ENCODE measurements around the gene MRGPRD. TPM values are rescaled to one million over a fixed set of nuclear protein-coding genes. Genes with fewer than 3 reads are reported as not detected.

Gene MRGPRD
- total and polyA plus RNA-seq, 9 donors: not detected

DNA sequence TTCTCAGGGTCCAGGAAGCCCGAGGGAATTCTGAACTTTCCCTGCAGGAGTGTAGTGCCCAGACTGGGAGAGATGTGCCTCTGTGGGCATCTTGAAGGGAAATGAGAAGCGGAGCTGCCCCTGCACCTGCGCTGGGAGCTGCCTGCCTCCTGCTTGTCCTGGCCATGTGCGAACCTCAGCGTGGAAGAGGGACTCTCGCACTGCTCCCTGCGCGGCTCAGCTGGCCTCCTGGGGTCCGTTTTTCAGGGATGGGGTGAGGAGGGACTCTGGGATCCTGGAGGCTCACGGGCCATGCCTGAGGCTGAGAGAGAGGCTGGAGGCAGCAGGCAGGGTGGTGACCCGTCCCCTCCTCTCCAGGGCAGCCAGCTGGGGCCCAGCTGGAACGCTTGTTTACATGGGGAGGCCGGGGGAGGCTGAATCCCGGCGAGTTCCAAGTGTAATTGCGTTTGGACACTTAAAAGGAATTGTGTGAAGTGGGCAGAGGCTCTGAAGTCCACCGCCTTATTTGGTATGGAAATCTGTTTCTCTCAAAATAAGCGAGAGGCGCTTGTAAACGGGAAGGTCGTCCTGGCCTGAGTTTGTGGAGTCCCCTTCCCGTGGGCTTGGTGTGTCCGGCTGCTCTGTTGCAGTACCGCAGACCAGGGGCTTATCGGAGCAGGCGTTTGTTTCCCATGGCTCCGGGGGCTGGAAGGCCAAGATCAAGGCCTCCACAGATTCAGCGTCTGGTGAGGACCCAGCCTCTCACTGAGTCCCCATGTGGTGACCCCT, 33.5 kb upstream of the MRGPRD start:
- Histone ChIP-seq H3K36me3 (no peaks in the 10 kb centered on the region), H3K27me3 (no peaks in the 10 kb centered on the region), H3K27ac (peak overlapping the region; percentile 86 to 90), H3K4me3 (peak overlapping the region; percentile 67), H3K9me3 (no peaks in the 10 kb centered on the region), H3K4me1 (ENCODE audit: insufficient read depth) (peaks cover 25% of the 10 kb centered on the region)
- TF ChIP-seq EP300 (IDR thresholded peaks at IDR 0.05) (no peak), POLR2A (IDR thresholded peaks at IDR 0.05) (no peak)
- TF ChIP-seq, protein P1, sequence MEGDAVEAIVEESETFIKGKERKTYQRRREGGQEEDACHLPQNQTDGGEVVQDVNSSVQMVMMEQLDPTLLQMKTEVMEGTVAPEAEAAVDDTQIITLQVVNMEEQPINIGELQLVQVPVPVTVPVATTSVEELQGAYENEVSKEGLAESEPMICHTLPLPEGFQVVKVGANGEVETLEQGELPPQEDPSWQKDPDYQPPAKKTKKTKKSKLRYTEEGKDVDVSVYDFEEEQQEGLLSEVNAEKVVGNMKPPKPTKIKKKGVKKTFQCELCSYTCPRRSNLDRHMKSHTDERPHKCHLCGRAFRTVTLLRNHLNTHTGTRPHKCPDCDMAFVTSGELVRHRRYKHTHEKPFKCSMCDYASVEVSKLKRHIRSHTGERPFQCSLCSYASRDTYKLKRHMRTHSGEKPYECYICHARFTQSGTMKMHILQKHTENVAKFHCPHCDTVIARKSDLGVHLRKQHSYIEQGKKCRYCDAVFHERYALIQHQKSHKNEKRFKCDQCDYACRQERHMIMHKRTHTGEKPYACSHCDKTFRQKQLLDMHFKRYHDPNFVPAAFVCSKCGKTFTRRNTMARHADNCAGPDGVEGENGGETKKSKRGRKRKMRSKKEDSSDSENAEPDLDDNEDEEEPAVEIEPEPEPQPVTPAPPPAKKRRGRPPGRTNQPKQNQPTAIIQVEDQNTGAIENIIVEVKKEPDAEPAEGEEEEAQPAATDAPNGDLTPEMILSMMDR (IDR thresholded peaks at IDR 0.05): no peak
- peak; percentile 84 to 92 (median 89) for DNase-seq
- 3 to 18% (median 6%) methylated on average over 28 of the region's 28 CpGs for WGBS, 3 donors
- intact Hi-C loops (cut with DNase I): loop anchor here (5.0 to 10.0 kb wide), 3 partner anchors 33 to 169 kb away; partner anchors contain the start of genes TPCN2 (in 3 of the 4) and CPT1A (in 1 of the 4)

DNA sequence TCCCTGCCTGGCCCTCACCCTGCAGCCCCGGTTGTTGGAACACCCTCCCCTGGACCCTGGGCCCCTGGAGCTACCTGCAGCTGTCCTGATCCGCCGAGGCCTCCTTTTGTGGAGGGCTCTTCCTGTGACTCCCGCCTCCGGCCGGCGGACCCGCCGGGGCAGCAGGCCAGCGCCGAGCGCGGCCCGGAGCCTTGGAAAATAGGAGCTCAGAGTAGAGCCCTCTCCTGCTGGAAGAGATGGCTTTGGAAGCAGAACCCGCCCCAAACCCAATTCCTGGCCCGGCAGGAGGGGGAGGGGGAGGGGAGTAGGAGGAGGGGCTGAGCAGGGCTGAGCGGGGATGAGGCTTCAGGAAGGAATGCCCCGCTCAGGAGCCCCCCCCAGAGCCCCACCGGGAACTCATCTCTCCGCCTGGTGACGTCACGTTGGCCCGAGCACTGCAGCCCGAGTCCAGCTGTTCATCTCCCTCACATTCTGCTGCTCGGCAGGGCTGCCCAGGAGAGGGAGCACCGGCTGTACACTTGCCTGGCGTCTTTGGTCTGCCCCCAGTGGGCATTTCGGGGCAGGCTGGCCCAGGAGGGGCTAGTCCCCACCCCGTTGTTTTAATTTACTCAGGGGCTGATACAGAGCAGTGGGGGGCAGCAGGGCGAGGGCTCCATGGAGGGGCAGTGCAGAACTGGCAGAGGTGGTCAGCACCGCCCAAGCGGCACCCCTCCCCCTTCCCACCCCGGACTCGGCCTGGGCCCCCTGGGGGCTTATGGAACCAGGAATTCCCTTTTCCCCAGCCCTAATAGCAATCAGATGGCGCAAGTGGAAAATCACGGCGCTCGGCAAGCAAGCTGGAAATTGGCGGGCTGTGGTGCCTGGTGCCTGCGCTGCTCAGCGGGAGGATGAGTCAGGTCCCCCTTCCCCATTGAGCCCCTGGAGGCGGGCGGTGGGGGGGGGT, 32.5 kb upstream of the MRGPRD start, which contains the start of gene MRGPRF:
TSS of gene MRGPRF (minus strand) at position 238 of the 943 bp plus-strand sequence. CDS start 3,345 bp downstream, outside the sequence.
- WGBS, 3 donors: 1 to 3% (median 1%) methylated on average over 43 of the region's 43 CpGs
- Histone ChIP-seq H3K36me3 (no peaks in the 10 kb centered on the region), H3K27ac (peak within 1 kb of the TSS; percentile 86 to 90), H3K27me3 (no peaks in the 10 kb centered on the region), H3K9me3 (no peaks in the 10 kb centered on the region), H3K4me3 (peak within 1 kb of the TSS; percentile 67), H3K4me1 (ENCODE audit: insufficient read depth) (peaks cover 32% of the 10 kb centered on the region)
- DNase-seq: peak; percentile 95 to 97 (median 95)
- TF ChIP-seq EP300 (IDR thresholded peaks at IDR 0.05) (peak; percentile 51), POLR2A (IDR thresholded peaks at IDR 0.05) (peak; percentile 51)
- TF ChIP-seq, protein P1 (IDR thresholded peaks at IDR 0.05): peak in 2 of 3 donors; percentile 58 to 63
- intact Hi-C loops (cut with DNase I): loop anchor here (2.0 to 10.0 kb wide), 4 partner anchors 34 to 168 kb away; partner anchors contain the start of genes TPCN2 (in 4 of the 4) and CPT1A (in 1 of the 4)

DNA sequence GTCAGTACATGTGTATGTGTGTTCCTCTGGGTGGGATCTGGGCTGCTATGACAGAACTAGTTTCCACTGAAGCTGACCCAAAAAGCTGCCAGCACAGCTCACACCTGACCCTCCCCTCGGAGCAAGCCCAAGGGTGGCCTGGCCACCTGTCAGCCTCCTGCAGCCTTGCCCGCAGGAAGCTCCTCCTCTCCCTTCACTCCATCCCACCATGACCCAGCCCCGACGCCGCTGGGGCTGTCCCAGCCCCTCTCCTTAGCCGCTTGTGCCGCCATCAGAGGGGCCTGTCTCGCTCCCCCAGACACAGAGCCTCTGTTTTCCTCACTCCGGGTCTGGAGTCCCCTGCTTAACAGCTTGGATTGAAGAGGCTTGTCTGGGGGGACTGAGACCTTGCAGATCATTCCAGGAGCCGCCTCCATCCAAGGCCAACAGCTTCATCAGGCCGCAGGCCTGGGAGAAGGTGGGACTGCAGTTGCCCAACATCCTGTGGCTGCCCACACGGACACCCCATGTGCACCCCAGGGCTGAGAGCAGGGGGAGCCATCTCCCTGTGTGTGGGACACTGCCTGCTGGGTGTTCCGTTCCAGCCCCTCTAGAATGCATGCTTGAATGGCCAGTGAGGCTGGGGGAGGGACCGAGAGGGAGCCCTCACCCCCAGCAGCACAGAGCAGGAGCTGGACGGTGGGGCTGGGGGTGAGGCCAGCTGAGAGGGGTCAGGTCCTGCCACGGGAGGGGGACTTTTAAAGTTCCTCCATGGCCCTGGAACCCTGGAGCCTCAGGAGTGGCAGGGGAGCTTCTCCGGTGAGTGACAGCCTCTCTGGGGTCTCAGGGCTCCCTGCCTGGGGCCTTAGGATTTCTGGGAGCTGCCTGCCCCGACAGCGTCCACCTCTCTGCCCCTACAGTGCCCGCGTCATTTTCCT, 31.6 kb upstream of the MRGPRD start:
- intact Hi-C loops (cut with DNase I): loop anchor here (2.0 to 10.0 kb wide), 4 partner anchors 35 to 168 kb away; partner anchors contain the start of genes TPCN2 (in 4 of the 4) and CPT1A (in 1 of the 4)
- peak overlapping the region; percentile 67 for H3K4me3 ChIP-seq
- H3K4me1 ChIP-seq (ENCODE audit: insufficient read depth): peaks cover 38% of the 10 kb centered on the region
- DNase-seq: peak; percentile 59 to 71 (median 65)
- TF ChIP-seq POLR2A (IDR thresholded peaks at IDR 0.05) (peak; percentile 7), EP300 (IDR thresholded peaks at IDR 0.05) (no peak)
- TF ChIP-seq, protein P1 (IDR thresholded peaks at IDR 0.05): peak in 1 of 3 donors; percentile 15
- H3K9me3 ChIP-seq: no peaks in the 10 kb centered on the region
- H3K27me3 ChIP-seq: no peaks in the 10 kb centered on the region
- WGBS, 3 donors: 3 to 7% (median 6%) methylated on average over 17 to 21 of the region's 21 CpGs
- H3K36me3 ChIP-seq: no peaks in the 10 kb centered on the region
- H3K27ac ChIP-seq: peak overlapping the region; percentile 86 to 90
